Progenitor cell of endocrine pancreas (in vitro differentiated cells): Measurements from ENCODE around the gene SURF6. TPM values are rescaled to one million over a fixed set of nuclear protein-coding genes. Genes with fewer than 3 reads are reported as not detected.

Source experiments
- DNase-seq: peaks from one replicate; pipeline ENCODE4 v3.0.0; 2021; ENCODE audit warnings: low spot score; ENCODE audit not compliant: unreplicated experiment
- H3K27ac Mint-ChIP-seq: 2 replicates; pipeline ENCODE4 v1.8.0; 2021; ENCODE audit warnings: mild to moderate bottlenecking, moderate library complexity, mixed read lengths
- H3K27me3 Mint-ChIP-seq: 2 replicates; pipeline ENCODE4 v1.8.0; 2021; ENCODE audit warnings: mixed read lengths
- H3K36me3 Mint-ChIP-seq: 2 replicates; pipeline ENCODE4 v1.8.0; 2022; ENCODE audit warnings: mixed read lengths; ENCODE audit not compliant: insufficient read depth
- H3K4me1 Mint-ChIP-seq: 2 replicates; pipeline ENCODE4 v1.8.0; 2021; ENCODE audit warnings: low read depth, mixed read lengths
- H3K4me3 Mint-ChIP-seq: 2 replicates; pipeline ENCODE4 v1.8.0; 2021; ENCODE audit warnings: low read depth, mild to moderate bottlenecking, moderate library complexity, mixed read lengths
- H3K9me3 Mint-ChIP-seq: 2 replicates; pipeline ENCODE4 v1.8.0; 2021; ENCODE audit warnings: low read depth, mixed read lengths
- CTCF ChIP-seq: fragments of 200-600 bp; sonication (generic); IDR thresholded peaks from one replicate; pipeline ENCODE4 v1.5.0; 2021; ENCODE audit warnings: antibody characterized with exemption, mild to moderate bottlenecking; ENCODE audit not compliant: unreplicated experiment
- total RNA-seq: library from RNA; stranded (reverse); gene quantifications from 2 replicates; pipeline ENCODE4 v1.2.1, GENCODE V29; 2021

SURF6 gene
- total RNA-seq, 1 donor from 2014 or later, result 23.1 TPM

DNA sequence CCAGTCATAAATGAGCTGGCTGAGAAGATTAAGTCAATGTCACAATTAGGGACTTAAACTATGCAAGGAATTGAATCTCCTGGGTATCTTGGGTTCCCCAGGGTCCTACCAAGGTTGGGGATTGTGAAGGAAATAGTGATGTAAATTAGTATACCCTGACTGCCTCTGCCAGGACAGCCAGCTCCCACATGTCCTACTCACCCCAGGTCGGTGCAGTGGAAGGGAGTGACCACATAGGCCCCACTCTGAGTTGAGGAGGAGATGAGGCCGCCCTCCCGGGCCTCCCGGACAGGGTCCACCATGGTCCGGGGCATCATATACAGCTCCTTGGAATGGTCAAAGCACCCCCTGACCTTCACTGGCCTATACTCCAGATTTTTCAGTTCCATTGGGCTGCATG is 17.6 kb upstream of the SURF6 start:
- peaks cover 22% of the 10 kb centered on the region for H3K4me1 Mint-ChIP-seq
- no peaks in the 10 kb centered on the region for H3K27me3 Mint-ChIP-seq
- H3K27ac Mint-ChIP-seq, result no peak overlapping the region
- no peaks in the 10 kb centered on the region for H3K9me3 Mint-ChIP-seq
- no peak overlapping the region for H3K4me3 Mint-ChIP-seq
- no peak for TF ChIP-seq CTCF
- H3K36me3 Mint-ChIP-seq, result peaks cover 26% of the 10 kb centered on the region
- DNase-seq, result no peak

GRCh38 chr9:133352635-133353340 is 16.8 kb upstream of the SURF6 start:
- Mint-ChIP-seq H3K36me3 (peaks cover 27% of the 10 kb centered on the region), H3K27me3 (no peaks in the 10 kb centered on the region), H3K27ac (peak overlapping the region; percentile 80), H3K4me1 (peaks cover 21% of the 10 kb centered on the region), H3K4me3 (no peak overlapping the region), H3K9me3 (no peaks in the 10 kb centered on the region)
- TF ChIP-seq CTCF, result no peak
- DNase-seq, result no peak

- H3K36me3 Mint-ChIP-seq, result peaks cover 27% of the 10 kb centered on the region
- no peak for DNase-seq
- peaks cover 17% of the 10 kb centered on the region for H3K4me1 Mint-ChIP-seq
- peak overlapping the region; percentile 80 for H3K27ac Mint-ChIP-seq
- TF ChIP-seq CTCF, result peak; percentile 57
- no peaks in the 10 kb centered on the region for H3K27me3 Mint-ChIP-seq
- H3K9me3 Mint-ChIP-seq, result no peaks in the 10 kb centered on the region
- no peak overlapping the region for H3K4me3 Mint-ChIP-seq
These were observed 16.1 kb upstream of the SURF6 start for GRCh38 chr9:133351908-133352634.

- Mint-ChIP-seq H3K27me3 (no peaks in the 10 kb centered on the region), H3K4me3 (no peak overlapping the region), H3K36me3 (peaks cover 27% of the 10 kb centered on the region), H3K4me1 (peaks cover 21% of the 10 kb centered on the region), H3K9me3 (no peaks in the 10 kb centered on the region), H3K27ac (no peak overlapping the region)
- TF ChIP-seq CTCF, result no peak
- DNase-seq, result no peak
These were observed 15.5 kb upstream of the SURF6 start for GRCh38 chr9:133351526-133351907.

DNA sequence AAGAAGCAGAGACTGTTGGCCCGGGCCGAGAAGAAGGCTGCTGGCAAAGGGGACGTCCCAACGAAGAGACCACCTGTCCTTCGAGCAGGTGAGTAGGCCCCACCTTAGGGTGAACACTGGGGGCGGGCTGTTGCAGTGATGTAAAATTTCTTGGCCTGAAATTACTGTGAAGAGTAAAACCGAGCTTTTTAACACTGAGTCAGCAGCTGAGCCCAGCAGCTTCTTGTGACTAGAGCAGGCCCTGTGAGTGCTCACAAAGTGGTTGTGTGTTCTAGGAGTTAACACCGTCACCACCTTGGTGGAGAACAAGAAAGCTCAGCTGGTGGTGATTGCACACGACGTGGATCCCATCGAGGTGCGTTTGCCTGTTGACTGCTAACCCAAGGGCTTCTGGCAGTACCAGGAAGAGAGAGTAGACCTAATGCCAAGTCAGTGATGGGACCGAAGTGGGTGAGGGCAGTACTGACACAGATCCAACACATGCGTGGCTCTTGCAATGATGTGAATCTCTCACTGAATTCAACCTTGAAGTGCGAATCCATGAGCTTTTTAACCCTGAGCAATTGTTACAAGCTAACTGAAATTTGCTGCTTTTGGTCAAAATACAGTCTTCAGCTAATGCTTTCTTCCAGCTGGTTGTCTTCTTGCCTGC is 14.1 kb upstream of the SURF6 start:
- no peaks in the 10 kb centered on the region for H3K27me3 Mint-ChIP-seq
- no peak for TF ChIP-seq CTCF
- H3K9me3 Mint-ChIP-seq, result no peaks in the 10 kb centered on the region
- peak overlapping the region; percentile 100 for H3K4me3 Mint-ChIP-seq
- peaks cover 24% of the 10 kb centered on the region for H3K4me1 Mint-ChIP-seq
- H3K36me3 Mint-ChIP-seq, result peaks cover 27% of the 10 kb centered on the region
- peak overlapping the region; percentile 100 for H3K27ac Mint-ChIP-seq
- DNase-seq, result no peak
